A549 (cell line): Measurements from ENCODE around the gene HS3ST3B1.

Experiments
- CEBPB ChIP-seq, 2 experiments: fragments of >200 bp in 1 of 2; sonication (Bioruptor Twin) in 1 of 2; formaldehyde crosslinking in 1 of 2; IDR thresholded peaks; 2 replicates each; pipeline ENCODE4 v1.6.1; 2012 to 2016
- EHMT2 ChIP-seq: fragments of 200-600 bp; sonication (generic); IDR thresholded peaks from 2 replicates; pipeline ENCODE4 v1.6.1; 2016; ENCODE audit warnings: antibody characterized with exemption, low read depth, mild to moderate bottlenecking, moderate library complexity
- EP300 ChIP-seq, 2 experiments: fragments of >200 bp; sonication (Bioruptor Twin); formaldehyde crosslinking; IDR thresholded peaks; 2 replicates in 1 of 2; 3 replicates in 1 of 2; pipeline ENCODE4 v1.6.1; 2016 to 2017
- ESRRA ChIP-seq: fragments of 150-350 bp; IDR thresholded peaks from 2 replicates; pipeline ENCODE4 v1.6.1; 2014; ENCODE audit warnings: mild to moderate bottlenecking, low read length, borderline replicate concordance
- JUN ChIP-seq, 2 experiments: fragments of >200 bp; sonication (Bioruptor Twin); formaldehyde crosslinking; IDR thresholded peaks; 2 replicates in 1 of 2; 3 replicates in 1 of 2; pipeline ENCODE4 v1.6.1; 2016 to 2017
- MAZ ChIP-seq: fragments of 150-350 bp; IDR thresholded peaks from 2 replicates; pipeline ENCODE4 v1.6.1; 2014; ENCODE audit warnings: antibody characterized with exemption, low read depth, low read length, borderline replicate concordance
- RFX5 ChIP-seq: fragments of 450-650 bp; IDR thresholded peaks from 2 replicates; pipeline ENCODE4 v1.7.1; 2014; ENCODE audit warnings: antibody characterized with exemption, mild to moderate bottlenecking, moderate library complexity
- ZFP36 ChIP-seq: fragments of 450-650 bp; IDR thresholded peaks from 2 replicates; pipeline ENCODE4 v1.6.1; 2014; ENCODE audit warnings: borderline replicate concordance; ENCODE audit not compliant: partially characterized antibody
- TF ChIP-seq, protein P1 (sequence below): fragments of >200 bp; sonication (Bioruptor Twin); formaldehyde crosslinking; IDR thresholded peaks from 3 replicates; pipeline ENCODE4 v1.5.1; 2016
- TF ChIP-seq, protein P2 (sequence below): fragments of 150-350 bp; IDR thresholded peaks from 2 replicates; pipeline ENCODE4 v1.6.1; 2014; ENCODE audit warnings: low read depth, mild to moderate bottlenecking, low read length

DNA sequence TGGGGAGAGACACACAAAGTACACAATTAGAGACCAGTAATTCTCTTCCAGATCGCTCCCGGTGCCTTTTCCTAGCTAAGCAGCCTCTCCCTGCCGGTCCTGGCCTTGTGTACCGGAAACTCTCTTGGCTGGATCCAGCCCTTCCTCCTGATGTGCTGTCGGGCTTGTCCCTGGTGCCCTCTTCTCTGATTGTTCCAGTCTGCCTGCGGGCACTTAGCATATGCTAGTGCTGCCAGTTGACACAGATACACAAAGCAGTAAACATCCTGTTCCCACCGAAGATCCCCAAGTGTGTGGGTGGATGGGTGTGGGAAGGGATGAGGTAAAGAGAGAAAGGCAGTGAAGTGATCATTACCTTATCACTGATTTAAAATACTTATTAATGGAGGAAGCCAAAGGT is 9.7 kb downstream of the HS3ST3B1 start:
- TF ChIP-seq RFX5 (no peak), EP300 (IDR thresholded peaks at IDR 0.05) (no peak), CEBPB (IDR thresholded peaks at IDR 0.05) (no peak), JUN (IDR thresholded peaks at IDR 0.05) (no peak), EHMT2 (no peak), MAZ (no peak), ZFP36 (no peak), ESRRA (no peak)
- TF ChIP-seq, protein P1, sequence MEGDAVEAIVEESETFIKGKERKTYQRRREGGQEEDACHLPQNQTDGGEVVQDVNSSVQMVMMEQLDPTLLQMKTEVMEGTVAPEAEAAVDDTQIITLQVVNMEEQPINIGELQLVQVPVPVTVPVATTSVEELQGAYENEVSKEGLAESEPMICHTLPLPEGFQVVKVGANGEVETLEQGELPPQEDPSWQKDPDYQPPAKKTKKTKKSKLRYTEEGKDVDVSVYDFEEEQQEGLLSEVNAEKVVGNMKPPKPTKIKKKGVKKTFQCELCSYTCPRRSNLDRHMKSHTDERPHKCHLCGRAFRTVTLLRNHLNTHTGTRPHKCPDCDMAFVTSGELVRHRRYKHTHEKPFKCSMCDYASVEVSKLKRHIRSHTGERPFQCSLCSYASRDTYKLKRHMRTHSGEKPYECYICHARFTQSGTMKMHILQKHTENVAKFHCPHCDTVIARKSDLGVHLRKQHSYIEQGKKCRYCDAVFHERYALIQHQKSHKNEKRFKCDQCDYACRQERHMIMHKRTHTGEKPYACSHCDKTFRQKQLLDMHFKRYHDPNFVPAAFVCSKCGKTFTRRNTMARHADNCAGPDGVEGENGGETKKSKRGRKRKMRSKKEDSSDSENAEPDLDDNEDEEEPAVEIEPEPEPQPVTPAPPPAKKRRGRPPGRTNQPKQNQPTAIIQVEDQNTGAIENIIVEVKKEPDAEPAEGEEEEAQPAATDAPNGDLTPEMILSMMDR = no peak
- TF ChIP-seq, protein P2, sequence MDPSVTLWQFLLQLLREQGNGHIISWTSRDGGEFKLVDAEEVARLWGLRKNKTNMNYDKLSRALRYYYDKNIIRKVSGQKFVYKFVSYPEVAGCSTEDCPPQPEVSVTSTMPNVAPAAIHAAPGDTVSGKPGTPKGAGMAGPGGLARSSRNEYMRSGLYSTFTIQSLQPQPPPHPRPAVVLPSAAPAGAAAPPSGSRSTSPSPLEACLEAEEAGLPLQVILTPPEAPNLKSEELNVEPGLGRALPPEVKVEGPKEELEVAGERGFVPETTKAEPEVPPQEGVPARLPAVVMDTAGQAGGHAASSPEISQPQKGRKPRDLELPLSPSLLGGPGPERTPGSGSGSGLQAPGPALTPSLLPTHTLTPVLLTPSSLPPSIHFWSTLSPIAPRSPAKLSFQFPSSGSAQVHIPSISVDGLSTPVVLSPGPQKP = no peak
